Activated naive CD8-positive, alpha-beta T cell treated with anti-CD3 and anti-CD28 coated beads, Interleukin-2, amount 50 U/mL, for 24 hours (primary cell): Measurements from ENCODE around the gene DAG1.
A peak's percentile ranks its signal among the peaks of the same experiment; 100 is the strongest.

Experiments used
- ATAC-seq: fragments of 150-1000 bp; cut with Tn5 transposase; one replicate; pipeline ENCODE4 v1.10.0; 2021
- DNase-seq: peaks from one replicate; pipeline ENCODE4 v3.0.0; 2021
- H3K27ac Mint-ChIP-seq: one replicate; pipeline ENCODE4 v1.8.0; 2021; ENCODE audit warnings: mild to moderate bottlenecking, mixed read lengths
- H3K27me3 Mint-ChIP-seq: one replicate; pipeline ENCODE4 v1.8.0; 2021; ENCODE audit warnings: mixed read lengths
- H3K36me3 Mint-ChIP-seq: one replicate; pipeline ENCODE4 v1.8.0; 2021; ENCODE audit warnings: low read depth, mixed read lengths
- H3K4me1 Mint-ChIP-seq: one replicate; pipeline ENCODE4 v1.8.0; 2021; ENCODE audit warnings: mixed read lengths
- H3K4me3 Mint-ChIP-seq: one replicate; pipeline ENCODE4 v1.8.0; 2021; ENCODE audit warnings: mild to moderate bottlenecking, moderate library complexity, mixed read lengths
- H3K9me3 Mint-ChIP-seq: one replicate; pipeline ENCODE4 v1.8.0; 2021; ENCODE audit warnings: mixed read lengths

Gene DAG1

DNA sequence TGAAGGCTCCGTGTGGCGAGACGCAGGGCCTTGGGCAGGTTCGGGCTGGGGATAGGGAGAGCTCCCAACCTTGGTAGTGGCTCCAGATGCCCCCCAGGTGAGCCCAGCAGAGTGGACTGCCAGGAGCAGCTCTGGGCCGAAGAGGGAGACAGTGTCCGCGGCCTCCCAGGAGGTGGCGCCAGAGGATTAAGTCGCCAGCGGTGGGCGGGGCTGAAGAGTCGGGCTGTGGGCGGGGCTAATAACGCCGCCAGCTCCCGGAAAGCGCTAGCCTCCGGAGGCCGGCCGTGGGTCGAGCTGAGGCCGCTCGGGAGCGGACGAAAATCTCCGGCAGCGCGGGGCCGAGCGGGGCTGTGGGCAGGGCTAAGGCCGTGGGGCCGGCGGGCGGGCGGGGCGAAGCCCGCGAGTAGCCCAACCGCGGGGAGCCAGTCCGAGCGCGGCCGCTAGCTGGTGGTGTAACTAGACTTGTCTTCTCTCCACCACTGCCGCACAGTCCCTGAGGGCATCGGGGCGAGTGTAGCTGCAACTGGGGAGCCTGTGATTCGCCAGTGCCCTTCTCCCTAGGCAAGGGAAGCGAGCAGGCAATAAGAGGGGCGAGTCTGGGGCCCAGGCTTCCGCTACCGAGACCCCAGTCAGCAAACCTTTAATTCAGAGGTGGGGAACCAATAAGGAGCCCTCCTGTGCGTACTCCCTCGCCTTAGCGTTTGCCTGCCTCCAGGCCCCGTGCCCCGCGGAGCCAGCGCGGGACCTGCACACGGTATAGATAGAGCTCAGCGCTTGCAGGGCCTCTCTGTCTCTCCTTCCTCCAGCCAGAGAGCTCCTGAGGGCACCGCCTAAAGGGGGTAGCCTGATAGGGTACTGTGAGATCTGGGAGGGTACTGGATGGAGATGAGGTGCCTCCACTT lies 69.8 kb downstream of the DAG1 start:
- Mint-ChIP-seq H3K9me3 (no peaks in the 10 kb centered on the region), H3K4me1 (no peaks in the 10 kb centered on the region), H3K36me3 (no peaks in the 10 kb centered on the region), H3K27me3 (peaks cover 7% of the 10 kb centered on the region), H3K27ac (no peak overlapping the region), H3K4me3 (peak overlapping the region; percentile 74)
- ATAC-seq (peak; percentile 85), DNase-seq (peak; percentile 96)

DNA sequence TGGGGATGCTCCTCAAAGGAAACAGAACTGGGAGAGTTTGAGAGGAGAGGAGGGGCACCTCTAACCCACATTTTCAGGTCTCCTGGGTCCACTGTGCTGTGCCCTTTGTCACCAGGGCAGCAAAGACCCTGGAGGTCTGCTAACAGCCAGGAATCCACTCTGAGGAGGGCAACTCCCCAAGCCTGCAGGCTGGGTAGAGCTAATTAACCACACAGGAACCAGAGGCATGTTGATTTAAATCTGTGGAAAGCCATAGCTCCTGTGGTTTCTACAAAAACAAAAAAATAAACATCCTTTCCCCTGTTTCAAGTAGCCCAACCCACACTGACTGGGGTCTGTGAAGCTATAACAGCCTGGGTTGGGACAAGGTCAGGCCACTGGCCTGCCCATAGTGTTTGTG lies 82.0 kb downstream of the DAG1 start:
- no peaks in the 10 kb centered on the region for H3K9me3 Mint-ChIP-seq
- H3K36me3 Mint-ChIP-seq, result no peaks in the 10 kb centered on the region
- no peak overlapping the region for H3K27ac Mint-ChIP-seq
- peaks cover 12% of the 10 kb centered on the region for H3K4me1 Mint-ChIP-seq
- ATAC-seq (no peak), DNase-seq (no peak)
- peaks cover 19% of the 10 kb centered on the region for H3K27me3 Mint-ChIP-seq
- no peak overlapping the region for H3K4me3 Mint-ChIP-seq

DNA sequence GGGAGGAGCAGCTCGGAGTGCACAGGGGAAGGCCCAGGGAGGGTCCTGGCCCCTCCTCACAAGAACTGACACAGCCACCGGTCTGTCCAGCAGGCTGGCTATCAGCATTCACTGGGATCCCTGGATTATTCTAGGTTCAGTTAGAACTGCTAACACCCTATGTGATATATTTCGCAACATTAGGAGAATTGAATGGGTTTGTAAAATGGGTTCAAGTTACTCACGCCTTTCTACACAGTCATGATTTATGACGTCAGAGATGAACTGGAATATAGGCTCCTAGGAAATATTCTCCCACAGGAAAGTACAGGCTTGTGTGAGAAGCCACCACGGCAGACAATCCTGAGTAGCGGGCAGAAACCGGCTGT lies 83.2 kb downstream of the DAG1 start:
- ATAC-seq (no peak), DNase-seq (no peak)
- no peaks in the 10 kb centered on the region for H3K9me3 Mint-ChIP-seq
- peaks cover 12% of the 10 kb centered on the region for H3K4me1 Mint-ChIP-seq
- H3K36me3 Mint-ChIP-seq, result no peaks in the 10 kb centered on the region
- H3K4me3 Mint-ChIP-seq, result peak overlapping the region; percentile 89
- H3K27ac Mint-ChIP-seq, result no peak overlapping the region
- peaks cover 25% of the 10 kb centered on the region for H3K27me3 Mint-ChIP-seq

DNA sequence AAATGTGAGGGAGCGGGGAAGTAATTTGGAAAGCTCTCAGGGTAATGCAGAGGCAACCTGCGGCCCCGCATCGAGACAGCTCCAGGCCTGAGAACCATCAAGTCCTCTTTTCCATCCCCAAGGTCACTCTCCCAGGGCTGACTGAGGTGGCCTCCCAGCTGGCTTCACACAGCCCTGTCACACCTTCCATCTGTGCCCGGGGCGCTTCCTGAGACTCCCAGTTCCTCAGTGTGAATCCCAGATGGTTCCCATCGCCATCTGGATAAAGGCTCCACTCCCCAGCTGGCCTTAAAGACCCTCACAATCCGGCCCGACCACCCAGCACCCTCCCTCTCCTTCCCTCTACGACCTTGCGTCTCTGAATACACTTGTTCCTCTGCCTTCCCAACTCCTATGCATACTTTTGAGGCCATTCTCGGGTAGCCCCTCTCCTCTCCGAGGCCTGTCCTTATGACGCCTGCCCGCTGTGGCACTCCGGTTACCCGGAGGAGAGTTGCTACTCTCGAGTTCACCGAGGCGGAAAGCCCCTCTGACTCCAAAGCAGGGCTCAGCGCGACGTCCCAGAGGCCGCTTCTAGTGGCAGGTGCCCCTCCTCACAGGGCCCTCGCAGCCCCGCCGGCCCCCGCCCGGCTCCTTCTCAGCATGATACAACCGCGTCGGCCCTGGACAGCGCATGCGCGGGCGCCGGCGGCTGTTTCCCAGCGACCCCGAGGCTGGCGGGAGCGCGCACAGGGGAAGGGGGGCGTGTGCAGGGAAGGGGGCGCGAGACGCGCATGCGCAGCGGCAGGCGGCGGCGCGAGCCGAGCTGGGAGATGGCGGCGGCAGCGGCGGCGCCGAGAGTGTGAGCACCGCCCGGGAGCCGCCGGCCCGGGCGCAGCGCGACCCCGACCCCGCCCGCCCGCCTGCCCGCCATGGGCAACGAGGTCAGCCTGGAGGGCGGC lies 83.9 kb downstream of the DAG1 start, which contains the start of gene BSN:
Gene BSN (plus strand): TSS at position 786 of the 941 bp plus-strand sequence. CDS start 126 bp downstream, at position 912.
- peaks cover 27% of the 10 kb centered on the region for H3K27me3 Mint-ChIP-seq
- no peaks in the 10 kb centered on the region for H3K36me3 Mint-ChIP-seq
- peak within 1 kb of the TSS; percentile 40 for H3K27ac Mint-ChIP-seq

DNA sequence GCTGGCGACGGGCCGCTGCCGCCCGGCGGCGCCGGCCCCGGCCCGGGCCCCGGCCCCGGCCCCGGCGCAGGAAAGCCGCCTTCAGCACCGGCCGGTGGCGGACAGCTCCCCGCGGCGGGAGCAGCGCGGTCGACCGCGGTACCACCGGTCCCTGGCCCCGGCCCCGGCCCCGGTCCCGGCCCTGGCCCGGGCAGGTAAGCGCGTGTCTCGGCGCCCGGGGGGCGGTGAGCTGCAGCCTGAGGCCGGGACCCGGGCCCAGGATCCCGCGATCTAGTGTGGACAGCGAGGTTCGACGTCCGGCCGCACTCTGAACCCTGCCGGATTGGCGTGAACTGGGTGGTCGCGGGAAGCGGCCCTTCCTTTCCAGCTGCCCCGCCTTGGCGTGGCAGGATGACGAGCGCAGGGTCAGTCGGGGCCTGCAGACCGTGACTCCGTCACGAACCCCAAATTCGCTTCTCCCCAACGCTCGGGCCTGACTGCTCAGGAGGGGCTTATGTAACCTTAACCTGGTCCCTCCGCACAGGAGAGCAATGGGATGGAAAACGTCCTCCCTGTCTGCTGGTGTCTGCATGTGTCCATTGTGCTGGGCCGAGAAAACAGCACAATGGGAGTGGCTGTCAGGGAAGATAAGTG lies 84.7 kb downstream of the DAG1 start:
- peaks cover 12% of the 10 kb centered on the region for H3K4me1 Mint-ChIP-seq
- no peaks in the 10 kb centered on the region for H3K36me3 Mint-ChIP-seq
- peak overlapping the region; percentile 22 for H3K27ac Mint-ChIP-seq
- peaks cover 30% of the 10 kb centered on the region for H3K27me3 Mint-ChIP-seq
- H3K4me3 Mint-ChIP-seq, result peak overlapping the region; percentile 58
- peak; percentile 65 for DNase-seq
- H3K9me3 Mint-ChIP-seq, result no peaks in the 10 kb centered on the region
- ATAC-seq, result peak; percentile 74

More for the DNA sequence above, 83.9 kb downstream of the DAG1 start, which contains the start of gene BSN:
- peak; percentile 85 for ATAC-seq
- Mint-ChIP-seq H3K4me1 (peaks cover 12% of the 10 kb centered on the region), H3K4me3 (peak within 1 kb of the TSS; percentile 89), H3K9me3 (no peaks in the 10 kb centered on the region)
- DNase-seq, result peak; percentile 92

DNA sequence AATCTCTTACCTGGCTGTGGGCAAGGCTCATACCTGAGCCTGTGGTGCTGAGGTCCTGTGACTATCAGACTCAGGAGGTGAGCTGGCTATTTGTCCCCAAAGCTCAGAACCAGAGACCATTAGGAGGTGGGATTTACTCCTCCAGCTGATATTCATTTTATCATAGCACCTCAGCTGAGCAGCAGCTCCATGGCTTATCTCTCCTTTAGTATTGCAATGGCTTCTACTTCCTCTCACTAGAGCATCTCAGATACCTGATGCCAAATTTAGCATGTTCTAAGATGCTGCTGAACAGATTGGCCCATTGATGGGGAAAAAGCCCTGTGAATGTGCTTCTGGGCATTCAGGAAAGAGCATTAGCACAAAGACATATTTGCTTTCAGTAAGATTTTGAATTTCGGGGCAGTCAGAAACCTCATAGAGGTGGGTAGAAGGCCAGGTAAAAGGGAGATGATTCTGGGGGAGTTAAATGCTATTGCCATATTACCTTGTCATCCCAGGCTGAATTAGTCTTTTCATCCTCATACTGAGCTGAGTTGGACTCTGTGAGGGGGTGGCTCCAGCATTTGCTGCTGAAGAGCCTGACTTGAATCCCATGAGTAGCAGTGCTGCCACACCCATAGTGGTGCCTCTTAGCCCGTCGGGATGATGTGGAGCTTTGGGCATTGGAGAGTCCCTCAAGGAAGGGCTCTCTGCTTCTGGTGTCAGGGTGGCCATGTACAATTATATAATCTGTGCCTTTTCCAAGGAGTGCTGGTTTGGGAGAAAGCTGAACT lies 86.6 kb downstream of the DAG1 start:
- Mint-ChIP-seq H3K36me3 (no peaks in the 10 kb centered on the region), H3K4me1 (peaks cover 12% of the 10 kb centered on the region), H3K4me3 (no peak overlapping the region), H3K27me3 (peaks cover 32% of the 10 kb centered on the region), H3K27ac (no peak overlapping the region), H3K9me3 (no peaks in the 10 kb centered on the region)
- no peak for ATAC-seq
- DNase-seq, result no peak

DNA sequence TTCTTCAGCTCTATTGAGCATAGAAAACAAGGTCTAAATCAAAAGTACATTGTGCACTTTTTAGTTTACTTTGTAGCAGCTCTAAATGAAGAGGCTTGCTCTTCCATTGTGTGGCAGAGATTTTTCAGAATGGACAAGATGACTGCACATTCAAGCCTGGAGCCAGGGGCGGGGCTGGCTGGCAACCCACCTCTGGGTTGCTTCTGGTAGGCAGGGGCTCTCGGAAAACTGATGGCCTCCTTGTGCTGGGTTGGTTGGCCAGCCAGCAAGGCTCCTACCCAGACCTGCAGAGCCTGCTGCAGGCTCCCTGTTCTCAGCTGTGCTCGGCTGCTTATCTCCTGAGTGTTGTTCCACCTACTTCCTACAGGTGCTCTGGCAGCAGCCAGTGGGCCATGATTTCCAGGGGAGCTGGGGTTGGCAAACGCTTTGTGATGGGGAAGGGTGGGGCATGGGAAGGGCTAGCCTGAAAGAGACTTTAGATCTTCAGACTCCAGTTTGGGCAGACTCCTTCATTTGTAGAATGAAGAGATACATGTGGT lies 93.0 kb downstream of the DAG1 start:
- Mint-ChIP-seq H3K9me3 (no peaks in the 10 kb centered on the region), H3K27ac (no peak overlapping the region), H3K36me3 (no peaks in the 10 kb centered on the region), H3K4me3 (no peak overlapping the region), H3K27me3 (peaks cover 9% of the 10 kb centered on the region), H3K4me1 (no peaks in the 10 kb centered on the region)
- ATAC-seq, result no peak
- no peak for DNase-seq

DNA sequence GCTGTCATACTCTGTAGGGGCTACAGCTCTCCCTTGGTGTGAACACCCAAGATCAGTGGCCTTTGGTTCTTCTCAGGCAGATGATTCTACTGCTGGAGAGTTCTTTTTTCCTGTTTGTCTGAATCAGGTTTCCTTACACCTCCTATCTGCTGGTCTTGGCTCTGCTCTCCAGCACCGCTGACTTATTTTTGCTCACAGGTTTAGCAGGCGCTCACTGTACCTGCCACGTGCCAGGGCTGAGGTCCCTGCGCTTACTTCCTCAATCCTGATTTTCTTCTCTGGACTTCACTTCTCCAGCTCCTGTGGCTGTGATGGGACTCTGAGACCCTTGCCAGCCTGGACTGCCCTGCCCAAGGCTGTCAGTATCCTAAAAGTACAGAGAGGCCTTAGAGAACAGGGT lies 93.7 kb downstream of the DAG1 start:
- Mint-ChIP-seq H3K36me3 (no peaks in the 10 kb centered on the region), H3K4me1 (no peaks in the 10 kb centered on the region), H3K27ac (no peak overlapping the region), H3K27me3 (peaks cover 5% of the 10 kb centered on the region), H3K9me3 (no peaks in the 10 kb centered on the region), H3K4me3 (no peak overlapping the region)
- DNase-seq, result no peak
- no peak for ATAC-seq

DNA sequence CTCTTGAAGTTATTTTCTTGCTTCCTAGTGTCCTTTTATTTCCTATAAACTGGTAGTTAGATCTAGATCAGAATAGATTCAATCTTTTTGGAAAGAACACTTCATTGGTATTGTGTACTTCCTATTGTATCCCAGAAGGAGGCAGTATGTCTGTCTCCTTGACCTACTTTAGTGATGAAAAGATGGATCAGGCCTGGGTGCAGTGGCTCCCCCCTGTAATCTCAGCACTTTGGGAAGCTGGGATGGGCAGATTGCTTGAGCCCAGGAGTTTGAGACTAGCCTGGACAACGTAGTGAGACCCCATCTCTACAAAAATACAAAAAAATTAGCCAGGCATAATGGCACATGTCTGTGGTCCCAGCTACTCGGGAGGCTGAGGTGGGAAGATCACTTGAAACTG lies 96.2 kb downstream of the DAG1 start:
- no peak for DNase-seq
- no peak for ATAC-seq
- Mint-ChIP-seq H3K27ac (no peak overlapping the region), H3K36me3 (no peaks in the 10 kb centered on the region), H3K4me1 (no peaks in the 10 kb centered on the region), H3K27me3 (no peaks in the 10 kb centered on the region), H3K9me3 (no peaks in the 10 kb centered on the region), H3K4me3 (no peak overlapping the region)

DNA sequence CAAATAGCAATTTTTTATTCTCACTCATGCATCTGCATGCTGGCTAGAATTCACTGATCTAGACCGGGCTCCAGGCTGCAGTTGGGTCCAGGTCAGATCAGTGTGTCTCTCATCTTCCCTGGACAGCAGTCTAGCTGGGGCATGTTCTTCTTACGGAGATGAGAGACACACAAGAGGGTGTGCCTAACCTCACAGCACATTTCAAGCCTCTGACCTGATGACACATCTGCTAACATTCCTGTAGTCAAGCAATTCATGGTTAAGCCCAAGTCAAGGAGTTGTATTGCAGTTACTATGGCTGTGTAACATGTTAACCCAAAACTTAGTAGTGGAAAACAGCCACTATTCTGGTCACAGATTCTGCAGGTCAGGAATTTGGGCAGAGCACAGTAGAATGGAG lies 97.3 kb downstream of the DAG1 start:
- ATAC-seq, result no peak
- Mint-ChIP-seq H3K4me3 (no peak overlapping the region), H3K27me3 (no peaks in the 10 kb centered on the region), H3K4me1 (no peaks in the 10 kb centered on the region), H3K9me3 (no peaks in the 10 kb centered on the region), H3K27ac (no peak overlapping the region), H3K36me3 (no peaks in the 10 kb centered on the region)
- DNase-seq, result no peak

DNA sequence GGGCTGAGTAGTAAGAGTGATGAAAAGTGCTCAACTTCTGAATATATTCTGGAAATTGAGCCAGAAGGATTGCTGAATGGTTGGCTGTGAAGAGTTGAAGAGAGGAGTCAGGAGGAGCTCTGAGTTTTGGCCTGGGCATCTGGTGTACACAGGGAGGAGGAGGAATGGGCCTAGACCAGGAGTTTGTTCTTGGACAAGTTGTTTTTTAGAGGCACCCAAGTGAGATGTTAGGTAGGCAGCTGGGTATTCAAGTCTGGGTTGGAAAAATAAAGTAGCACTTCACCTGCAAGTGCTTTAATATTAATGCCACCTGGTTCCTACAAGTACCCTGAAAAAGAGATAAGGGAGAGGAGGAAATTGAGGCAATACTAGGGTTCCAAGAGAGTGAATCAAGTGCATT lies 98.9 kb downstream of the DAG1 start:
- H3K9me3 Mint-ChIP-seq, result no peaks in the 10 kb centered on the region

DNA sequence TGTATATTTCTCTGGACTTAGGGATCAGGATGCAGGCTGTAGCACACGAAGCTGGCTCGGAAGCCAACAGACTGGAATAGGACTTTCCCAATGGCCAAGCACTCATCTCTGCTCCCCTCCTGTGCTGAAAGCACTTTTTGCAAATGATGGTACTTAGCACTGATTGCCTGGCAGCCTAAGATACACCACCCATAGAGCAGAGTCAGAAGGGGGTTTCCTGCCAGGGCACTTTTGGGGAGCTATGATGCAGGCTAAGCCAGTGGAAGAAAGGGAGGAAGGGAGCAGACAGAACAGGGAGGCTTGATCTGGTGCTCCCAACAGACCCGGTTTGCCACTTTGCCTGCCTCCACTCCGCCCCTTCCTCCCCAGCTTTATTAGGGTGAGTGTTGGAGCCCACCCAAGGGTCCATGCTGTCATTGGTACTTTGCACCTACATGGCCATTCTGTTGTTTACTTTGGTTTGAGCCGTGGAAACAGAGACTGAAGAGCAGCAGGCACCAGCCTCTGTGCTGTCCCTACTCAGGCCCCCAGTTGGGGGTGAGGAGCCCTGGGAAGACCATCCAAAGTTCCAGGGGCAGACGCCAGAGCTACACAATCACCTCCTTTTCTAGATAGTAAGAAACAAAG lies 100.1 kb downstream of the DAG1 start:
- Mint-ChIP-seq H3K4me1 (no peaks in the 10 kb centered on the region), H3K4me3 (no peak overlapping the region), H3K9me3 (no peaks in the 10 kb centered on the region), H3K36me3 (no peaks in the 10 kb centered on the region), H3K27me3 (no peaks in the 10 kb centered on the region), H3K27ac (no peak overlapping the region)
- ATAC-seq, result no peak
- DNase-seq, result no peak

More for the DNA sequence above, 98.9 kb downstream of the DAG1 start:
- DNase-seq (no peak), ATAC-seq (no peak)
- no peaks in the 10 kb centered on the region for H3K27me3 Mint-ChIP-seq
- no peaks in the 10 kb centered on the region for H3K4me1 Mint-ChIP-seq
- no peaks in the 10 kb centered on the region for H3K36me3 Mint-ChIP-seq
- no peak overlapping the region for H3K4me3 Mint-ChIP-seq
- no peak overlapping the region for H3K27ac Mint-ChIP-seq

DNA sequence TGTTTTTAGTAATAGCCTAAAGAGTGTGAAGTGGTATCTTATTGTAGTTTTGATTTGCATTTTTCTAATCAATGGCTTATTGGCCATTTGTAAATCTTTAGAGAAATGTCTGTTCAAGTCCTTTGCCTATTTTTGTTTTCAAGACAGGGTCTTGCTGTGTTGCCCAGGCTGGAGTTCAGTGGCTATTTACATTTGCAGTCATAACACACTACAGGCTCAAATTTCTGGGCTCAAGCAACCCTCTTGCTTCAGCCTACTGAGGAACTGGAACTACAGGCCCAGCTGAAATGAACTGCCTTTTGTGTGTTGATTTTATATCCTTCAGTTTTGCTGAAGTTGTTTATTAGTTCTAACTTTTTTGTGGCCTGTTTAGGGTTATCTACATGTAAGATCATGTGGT lies 112.1 kb downstream of the DAG1 start:
- ATAC-seq, result no peak
- H3K9me3 Mint-ChIP-seq, result no peaks in the 10 kb centered on the region

More for the DNA sequence above, 112.1 kb downstream of the DAG1 start:
- Mint-ChIP-seq H3K27me3 (no peaks in the 10 kb centered on the region), H3K36me3 (no peaks in the 10 kb centered on the region), H3K27ac (no peak overlapping the region), H3K4me1 (no peaks in the 10 kb centered on the region), H3K4me3 (no peak overlapping the region)
- DNase-seq, result no peak
